Measurements from ENCODE around the gene CEMIP.

The CEMIP gene

GRCh38 chr15:80932513-80932815 lies 153.3 kb downstream of the CEMIP start:
- no peak for DNase-seq (ENCODE audit: low spot score)

- no peak for DNase-seq (ENCODE audit: low spot score)
These were observed 153.8 kb downstream of the CEMIP start for GRCh38 chr15:80932989-80933388.

DNA sequence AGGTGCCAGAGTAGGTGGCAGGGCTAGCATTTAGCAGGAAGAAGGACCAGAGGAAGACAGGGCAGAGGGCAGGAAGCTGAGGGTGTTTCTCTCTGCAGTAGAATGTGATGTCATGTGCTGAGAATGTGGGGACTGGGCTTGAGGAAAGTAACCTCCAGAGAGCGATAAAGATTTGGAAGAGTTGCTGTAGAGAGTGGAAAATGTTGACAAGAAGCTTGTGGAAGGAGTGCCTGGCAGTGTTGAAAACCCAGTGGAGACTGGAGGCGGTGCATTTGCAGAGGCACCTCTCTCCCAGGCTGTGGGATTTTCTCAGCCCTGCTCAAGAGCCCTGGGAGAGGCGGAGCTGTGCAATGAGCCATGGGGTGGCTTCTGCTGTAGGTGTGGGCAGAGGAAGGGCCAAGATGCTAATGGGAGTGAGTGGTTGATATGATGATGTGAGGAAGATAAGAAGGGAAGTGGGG lies 155.6 kb downstream of the CEMIP start:
- no peak for DNase-seq (ENCODE audit: low spot score)

DNA sequence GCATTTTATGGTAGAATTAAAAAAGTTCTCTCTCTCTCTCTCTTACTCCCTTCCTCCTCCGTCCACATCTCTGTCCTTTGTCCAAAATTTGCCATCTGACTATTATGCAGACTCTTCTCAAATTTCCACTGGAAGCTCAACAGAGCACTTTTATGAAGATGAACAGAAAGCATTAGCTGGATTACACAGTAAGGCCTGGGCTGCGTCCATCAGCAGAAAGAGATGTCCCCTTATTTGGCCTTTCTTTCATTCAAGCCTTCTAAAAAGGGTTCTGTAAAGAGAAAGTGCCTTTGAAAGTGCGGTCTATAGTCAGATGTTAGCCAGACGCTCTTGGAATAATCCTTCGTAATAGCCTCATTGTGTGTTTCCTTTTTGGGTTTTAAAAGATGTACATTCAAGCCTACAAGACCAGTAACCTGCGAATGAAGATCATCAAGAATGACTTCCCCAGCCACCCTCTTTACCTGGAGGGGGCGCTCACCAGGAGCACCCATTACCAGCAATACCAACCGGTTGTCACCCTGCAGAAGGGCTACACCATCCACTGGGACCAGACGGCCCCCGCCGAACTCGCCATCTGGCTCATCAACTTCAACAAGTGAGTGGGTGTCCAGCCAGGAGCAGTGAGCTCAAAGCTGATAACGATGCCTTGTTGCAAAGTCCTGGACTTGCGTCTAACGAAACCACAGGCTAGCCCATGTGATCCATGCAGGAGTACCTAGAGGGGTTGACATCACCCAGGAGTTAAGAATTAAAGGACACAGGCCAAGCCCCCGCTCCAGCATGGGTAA lies 157.3 kb downstream of the CEMIP start:
- no peak for DNase-seq (ENCODE audit: low spot score)

DNA sequence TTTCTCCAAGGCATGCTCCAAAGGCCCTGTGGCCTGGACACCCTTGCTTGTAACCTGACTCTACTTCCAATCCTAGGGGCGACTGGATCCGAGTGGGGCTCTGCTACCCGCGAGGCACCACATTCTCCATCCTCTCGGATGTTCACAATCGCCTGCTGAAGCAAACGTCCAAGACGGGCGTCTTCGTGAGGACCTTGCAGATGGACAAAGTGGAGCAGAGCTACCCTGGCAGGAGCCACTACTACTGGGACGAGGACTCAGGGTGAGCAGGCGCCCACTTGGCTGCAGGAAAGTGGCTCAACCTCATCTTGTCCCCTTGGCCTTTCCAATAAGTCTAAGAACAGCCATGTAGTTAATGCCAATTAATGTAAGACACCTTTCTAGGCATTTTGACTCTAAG lies 158.5 kb downstream of the CEMIP start:
- DNase-seq (ENCODE audit: low spot score): no peak

GRCh38 chr15:80939216-80939615 lies 160.0 kb downstream of the CEMIP start:
- DNase-seq (ENCODE audit: low spot score): no peak

GRCh38 chr15:80940331-80940730 lies 161.2 kb downstream of the CEMIP start:
- no peak for DNase-seq (ENCODE audit: low spot score)

DNA sequence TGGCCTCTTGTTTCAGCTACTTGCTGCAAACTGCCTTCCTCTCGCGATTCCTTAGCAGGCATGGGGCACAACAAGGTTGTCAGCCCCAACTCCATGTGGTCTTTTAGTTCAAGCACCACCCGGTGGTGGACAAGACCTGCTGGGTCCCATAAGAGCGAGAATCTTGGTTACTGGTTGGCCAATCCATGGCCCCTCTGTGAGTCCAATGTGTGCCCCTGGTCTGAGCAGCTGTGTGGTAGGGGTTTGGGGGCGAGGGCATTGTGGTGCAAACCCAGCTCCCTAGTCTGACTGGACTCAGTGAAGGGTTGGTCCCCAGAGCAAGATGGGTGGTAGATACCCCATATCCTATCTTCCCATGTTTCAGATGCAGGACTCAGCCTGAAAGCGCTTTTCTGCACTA lies 161.7 kb downstream of the CEMIP start:
- no peak for DNase-seq (ENCODE audit: low spot score)

GRCh38 chr15:80942266-80942665 lies 163.1 kb downstream of the CEMIP start:
- DNase-seq (ENCODE audit: low spot score): no peak

GRCh38 chr15:80942746-80943565 lies 163.8 kb downstream of the CEMIP start:
- no peak for DNase-seq (ENCODE audit: low spot score)

GRCh38 chr15:80944818-80945217 lies 165.6 kb downstream of the CEMIP start:
- no peak for DNase-seq (ENCODE audit: low spot score)

DNA sequence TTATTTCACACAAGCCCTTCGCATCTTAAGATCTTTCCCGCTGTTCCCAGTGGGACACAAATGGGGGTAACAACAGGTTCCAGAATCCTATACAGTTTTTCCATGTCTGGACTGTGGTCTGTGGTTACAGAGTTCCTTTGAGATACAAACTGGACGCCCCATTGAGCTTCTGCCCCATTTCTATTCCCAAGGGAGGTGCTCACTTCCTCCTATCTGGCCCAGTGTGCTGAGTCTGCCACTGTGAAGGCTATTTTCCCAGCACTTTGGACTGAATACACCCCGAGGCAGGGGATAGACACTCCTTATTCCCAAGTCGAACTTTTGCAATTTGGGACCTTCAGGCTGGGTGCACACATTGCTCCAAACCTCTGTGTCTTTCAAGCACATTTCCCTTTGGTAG lies 166.4 kb downstream of the CEMIP start:
- no peak for DNase-seq (ENCODE audit: low spot score)

- no peak for DNase-seq (ENCODE audit: low spot score)
These were observed 167.4 kb downstream of the CEMIP start for GRCh38 chr15:80946576-80946975.

DNA sequence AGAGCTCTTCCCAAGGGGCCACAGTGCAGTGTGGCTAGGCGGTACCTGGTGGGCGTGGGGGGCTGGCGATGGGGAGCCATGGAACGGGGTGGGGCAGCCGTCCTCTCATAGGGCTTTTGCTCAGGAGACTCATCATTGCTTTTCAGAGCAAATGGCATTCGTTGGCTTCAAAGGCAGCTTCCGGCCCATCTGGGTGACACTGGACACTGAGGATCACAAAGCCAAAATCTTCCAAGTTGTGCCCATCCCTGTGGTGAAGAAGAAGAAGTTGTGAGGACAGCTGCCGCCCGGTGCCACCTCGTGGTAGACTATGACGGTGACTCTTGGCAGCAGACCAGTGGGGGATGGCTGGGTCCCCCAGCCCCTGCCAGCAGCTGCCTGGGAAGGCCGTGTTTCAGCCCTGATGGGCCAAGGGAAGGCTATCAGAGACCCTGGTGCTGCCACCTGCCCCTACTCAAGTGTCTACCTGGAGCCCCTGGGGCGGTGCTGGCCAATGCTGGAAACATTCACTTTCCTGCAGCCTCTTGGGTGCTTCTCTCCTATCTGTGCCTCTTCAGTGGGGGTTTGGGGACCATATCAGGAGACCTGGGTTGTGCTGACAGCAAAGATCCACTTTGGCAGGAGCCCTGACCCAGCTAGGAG lies 169.6 kb downstream of the CEMIP start:
- no peak for DNase-seq (ENCODE audit: low spot score)

DNA sequence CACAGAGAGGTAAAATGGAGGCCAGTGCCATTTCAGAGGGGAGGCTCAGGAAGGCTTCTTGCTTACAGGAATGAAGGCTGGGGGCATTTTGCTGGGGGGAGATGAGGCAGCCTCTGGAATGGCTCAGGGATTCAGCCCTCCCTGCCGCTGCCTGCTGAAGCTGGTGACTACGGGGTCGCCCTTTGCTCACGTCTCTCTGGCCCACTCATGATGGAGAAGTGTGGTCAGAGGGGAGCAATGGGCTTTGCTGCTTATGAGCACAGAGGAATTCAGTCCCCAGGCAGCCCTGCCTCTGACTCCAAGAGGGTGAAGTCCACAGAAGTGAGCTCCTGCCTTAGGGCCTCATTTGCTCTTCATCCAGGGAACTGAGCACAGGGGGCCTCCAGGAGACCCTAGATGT lies 170.6 kb downstream of the CEMIP start:
- no peak for DNase-seq (ENCODE audit: low spot score)

DNA sequence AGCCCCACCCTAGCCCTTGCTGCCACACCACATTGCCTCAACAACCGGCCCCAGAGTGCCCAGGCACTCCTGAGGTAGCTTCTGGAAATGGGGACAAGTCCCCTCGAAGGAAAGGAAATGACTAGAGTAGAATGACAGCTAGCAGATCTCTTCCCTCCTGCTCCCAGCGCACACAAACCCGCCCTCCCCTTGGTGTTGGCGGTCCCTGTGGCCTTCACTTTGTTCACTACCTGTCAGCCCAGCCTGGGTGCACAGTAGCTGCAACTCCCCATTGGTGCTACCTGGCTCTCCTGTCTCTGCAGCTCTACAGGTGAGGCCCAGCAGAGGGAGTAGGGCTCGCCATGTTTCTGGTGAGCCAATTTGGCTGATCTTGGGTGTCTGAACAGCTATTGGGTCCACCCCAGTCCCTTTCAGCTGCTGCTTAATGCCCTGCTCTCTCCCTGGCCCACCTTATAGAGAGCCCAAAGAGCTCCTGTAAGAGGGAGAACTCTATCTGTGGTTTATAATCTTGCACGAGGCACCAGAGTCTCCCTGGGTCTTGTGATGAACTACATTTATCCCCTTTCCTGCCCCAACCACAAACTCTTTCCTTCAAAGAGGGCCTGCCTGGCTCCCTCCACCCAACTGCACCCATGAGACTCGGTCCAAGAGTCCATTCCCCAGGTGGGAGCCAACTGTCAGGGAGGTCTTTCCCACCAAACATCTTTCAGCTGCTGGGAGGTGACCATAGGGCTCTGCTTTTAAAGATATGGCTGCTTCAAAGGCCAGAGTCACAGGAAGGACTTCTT lies 171.3 kb downstream of the CEMIP start:
- DNase-seq (ENCODE audit: low spot score): no peak

DNA sequence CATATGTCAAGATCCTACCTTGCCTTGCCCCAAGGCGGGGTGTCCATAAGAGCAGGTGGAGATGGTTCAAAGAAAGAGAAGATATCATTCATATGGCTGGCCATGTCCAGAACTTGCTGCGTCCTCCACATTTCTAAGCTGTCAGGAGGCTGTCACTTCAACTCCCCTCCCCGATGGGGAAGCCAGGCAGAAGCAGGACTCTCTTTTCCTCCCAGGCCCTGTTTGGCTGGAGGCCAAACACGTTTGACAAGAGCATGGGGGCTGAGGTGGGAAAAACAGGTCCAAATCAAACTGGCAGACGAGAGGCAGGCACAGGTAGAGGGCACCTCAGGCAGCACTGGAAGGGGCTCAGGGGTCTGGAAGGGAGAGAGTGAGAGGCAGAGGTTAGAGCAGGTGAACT lies 172.8 kb downstream of the CEMIP start:
- DNase-seq (ENCODE audit: low spot score): no peak

DNA sequence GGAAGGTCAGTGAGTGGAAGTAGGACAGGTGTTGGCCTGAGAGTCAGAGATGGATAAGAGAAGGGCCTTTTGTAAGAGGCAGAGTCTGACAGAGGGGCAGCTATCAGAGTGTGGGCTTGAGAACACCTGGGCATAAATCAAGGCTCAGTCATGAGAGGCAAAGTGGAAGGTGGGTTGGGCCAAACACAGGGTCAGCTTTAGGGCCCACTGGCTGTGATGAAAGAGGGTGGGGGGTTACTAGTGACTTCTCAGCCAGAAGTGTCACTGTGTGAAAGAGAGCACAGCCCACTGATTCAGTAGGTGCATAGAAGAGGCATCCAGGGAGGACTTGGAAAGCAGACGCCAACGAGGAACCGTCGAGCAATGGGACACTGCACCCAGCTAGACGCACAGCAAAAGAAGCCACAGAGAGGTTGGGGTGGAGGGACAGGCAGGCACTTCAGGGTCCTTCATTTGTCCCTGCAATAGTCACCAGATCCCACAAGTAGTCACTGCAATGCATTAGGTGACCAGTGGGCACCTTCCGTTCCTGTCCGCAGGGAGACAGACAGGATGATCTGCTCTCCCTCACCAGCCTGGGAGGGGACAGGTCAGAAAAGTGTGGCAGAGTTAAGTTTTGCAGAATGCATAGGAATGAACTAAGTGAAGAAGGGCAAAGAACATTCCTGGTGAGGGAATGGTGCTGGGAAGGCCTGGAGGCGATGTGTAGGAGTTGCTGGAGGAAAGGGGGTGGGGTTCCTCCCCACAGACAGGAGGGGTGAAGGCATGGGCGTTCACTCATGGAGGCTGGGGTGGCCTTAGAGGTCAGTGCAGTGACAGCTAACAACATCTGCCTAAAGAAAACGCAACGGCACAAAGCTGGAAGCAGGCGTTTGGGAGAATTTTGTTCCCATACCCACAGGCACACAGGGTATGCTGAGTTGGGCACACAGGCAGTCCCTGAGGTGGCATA lies 174.1 kb downstream of the CEMIP start:
- no peak for DNase-seq (ENCODE audit: low spot score)

DNA sequence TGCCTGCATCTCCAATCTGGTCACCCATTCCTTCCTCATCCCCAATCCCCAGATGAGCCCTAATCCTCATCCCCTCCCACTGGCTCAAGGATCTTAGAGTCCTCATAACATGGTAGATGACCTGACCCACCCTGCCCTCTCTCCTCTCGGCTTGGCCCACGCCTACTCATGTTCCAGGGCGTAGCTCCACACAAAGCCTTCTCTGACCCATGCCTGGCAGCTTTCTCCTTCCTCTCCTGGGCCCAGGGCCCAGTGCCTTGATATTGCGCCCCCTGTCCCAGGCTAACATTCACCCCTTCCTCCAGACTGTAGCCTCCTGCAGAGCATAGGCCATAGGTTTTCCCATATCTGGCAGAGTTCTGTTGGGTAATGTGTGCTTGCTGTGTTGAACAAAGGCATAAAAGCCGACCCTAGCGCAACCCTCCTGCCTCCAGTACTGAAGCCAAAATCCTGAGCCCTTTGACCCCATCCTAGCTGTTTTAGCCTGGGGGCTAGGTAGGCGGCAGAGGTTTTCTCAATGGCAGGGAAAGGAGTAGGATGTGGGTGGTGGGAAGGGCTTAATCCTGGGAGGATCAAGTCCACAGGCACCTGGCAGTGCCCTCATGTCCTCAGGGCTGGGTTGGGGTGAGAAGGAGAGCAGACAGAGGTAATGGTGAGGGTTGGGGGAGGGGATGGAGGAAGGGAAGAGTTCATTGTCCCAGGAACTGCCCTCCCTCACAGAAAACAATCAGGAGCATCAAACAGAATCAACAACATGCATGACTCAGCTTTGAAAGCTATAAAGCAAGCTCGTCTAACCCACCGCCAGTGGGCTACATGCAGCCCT lies 175.0 kb downstream of the CEMIP start:
- DNase-seq (ENCODE audit: low spot score): no peak
